Retinal pigment epithelial cell (primary cell): ENCODE results near the gene GPRC6A.
A peak's percentile ranks its signal among the peaks of the same experiment; 100 is the strongest.

ENCODE experiments used
- DNase-seq: peaks from one replicate; pipeline ENCODE4 v3.0.0-alpha.2; 2010; ENCODE audit warnings: low read depth
- H3K4me3 ChIP-seq: 2 replicates; pipeline ENCODE4 v1.5.1; 2011; ENCODE audit warnings: mild to moderate bottlenecking, low read length, control low read depth, moderate library complexity
- CTCF ChIP-seq: conservative IDR thresholded peaks from 2 replicates; pipeline ENCODE4 v1.5.1; 2011; ENCODE audit warnings: low read depth, low read length, control low read depth, inconsistent platforms

GPRC6A gene

DNA sequence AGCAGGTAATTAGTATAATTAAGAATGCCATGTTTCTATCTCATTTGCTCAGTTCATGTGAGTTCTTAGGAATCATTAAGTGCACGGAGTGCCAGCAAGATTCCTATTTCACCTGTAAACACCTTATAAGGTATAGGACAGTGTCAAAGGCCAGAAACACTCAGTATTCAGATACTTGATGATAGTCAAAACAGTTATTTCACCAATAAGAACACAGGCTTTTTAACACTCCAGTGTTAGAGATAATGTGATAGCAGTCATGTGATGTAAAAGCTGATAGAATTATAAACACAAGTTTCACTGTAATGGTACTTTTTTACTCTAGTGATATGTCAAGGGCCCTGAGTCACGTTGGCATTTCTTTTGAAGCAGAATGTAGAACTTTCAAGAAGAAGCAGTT is at the start of gene GPRC6A:
Gene GPRC6A (minus strand): TSS at position 101 of the 400 bp plus-strand sequence. CDS start 70 bp downstream, at position 31.
- no peak for DNase-seq
- H3K4me3 ChIP-seq: no peak within 1 kb of the TSS
- no peak for TF ChIP-seq CTCF

DNA sequence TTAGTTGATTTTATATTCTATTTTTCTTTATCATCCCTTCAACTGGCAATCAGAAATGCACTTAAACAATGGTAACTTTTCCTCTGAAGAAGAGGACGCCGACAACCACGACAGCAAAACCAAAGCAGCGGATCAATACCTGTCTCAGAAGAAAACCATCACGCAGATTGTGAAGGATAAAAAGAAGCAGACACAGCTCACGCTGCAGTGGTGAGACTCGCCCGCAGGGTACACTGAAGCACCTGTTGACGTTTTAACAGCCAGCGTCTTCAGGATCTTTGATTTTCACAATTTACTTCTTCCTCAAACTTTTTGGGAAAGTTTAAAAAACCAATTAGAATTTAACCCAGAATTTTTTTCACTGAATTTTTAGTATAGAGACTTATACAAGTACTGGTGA is 48.9 kb upstream of the GPRC6A start:
- no peak overlapping the region for H3K4me3 ChIP-seq
- DNase-seq: no peak
- TF ChIP-seq CTCF: no peak

- DNase-seq: no peak
- no peak for TF ChIP-seq CTCF
- H3K4me3 ChIP-seq: peak within 1 kb of the TSS; percentile 43
Observed at GRCh38 chr6:116876635-116877611, 48.0 kb upstream of the GPRC6A start, which contains the start of gene RFX6. RFX6 (plus strand) TSS chr6:116877242; CDS start chr6:116877276, 34 bp downstream.

DNA sequence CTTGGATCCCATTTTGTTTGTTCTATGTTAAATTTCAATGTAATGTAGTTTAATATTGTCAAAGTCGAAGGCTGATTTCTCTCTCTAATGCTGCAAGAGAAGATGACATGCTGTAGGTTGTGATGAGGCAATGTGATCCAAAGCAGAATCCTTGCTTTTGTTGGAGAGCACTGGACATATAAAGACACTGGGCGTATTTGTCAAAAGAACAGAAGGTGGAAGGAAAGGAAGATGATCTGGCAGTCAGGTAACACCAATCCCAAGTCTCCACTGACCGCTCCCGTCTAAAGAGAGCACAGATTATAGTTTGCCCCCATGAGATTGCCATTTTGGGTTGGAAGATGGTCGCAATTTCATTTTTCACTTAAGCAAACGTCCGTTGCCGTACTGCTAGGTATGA is 47.2 kb upstream of the GPRC6A start:
- TF ChIP-seq CTCF: no peak
- no peak for DNase-seq
- H3K4me3 ChIP-seq: no peak overlapping the region

GRCh38 chr6:116872771-116873170 is 43.9 kb upstream of the GPRC6A start:
- DNase-seq: no peak
- H3K4me3 ChIP-seq: no peak overlapping the region
- TF ChIP-seq CTCF: no peak

DNA sequence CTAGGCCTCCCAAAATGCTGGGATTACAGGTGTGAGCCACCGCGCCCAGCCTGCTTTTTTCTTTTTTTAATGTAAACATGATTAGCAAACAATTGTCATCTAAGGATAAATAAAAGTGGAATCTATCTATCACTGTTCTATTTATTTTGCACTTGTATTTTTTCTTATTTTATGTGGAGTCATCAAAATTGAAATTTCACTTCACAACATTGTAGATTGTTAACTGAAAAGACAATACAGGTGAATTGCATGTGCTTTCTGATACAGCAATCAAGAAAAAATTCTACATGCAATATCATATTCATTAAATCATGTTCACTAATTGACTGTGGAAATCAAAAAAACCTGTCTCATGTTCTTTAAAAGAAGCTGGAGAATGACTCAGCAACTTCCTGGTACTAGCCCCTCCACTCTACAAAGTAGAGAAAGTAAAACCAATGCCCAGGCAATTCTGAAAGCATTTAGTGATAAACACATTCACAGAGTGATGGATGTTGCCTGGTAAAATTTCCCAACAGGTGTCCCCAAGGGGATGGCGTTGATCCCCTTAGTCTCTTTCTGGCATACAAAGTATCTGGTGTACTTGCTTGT is 37.5 kb upstream of the GPRC6A start:
- TF ChIP-seq CTCF: no peak
- H3K4me3 ChIP-seq: no peak overlapping the region
- no peak for DNase-seq

GRCh38 chr6:116859264-116859663 is 30.4 kb upstream of the GPRC6A start:
- DNase-seq: no peak
- TF ChIP-seq CTCF: no peak
- no peak overlapping the region for H3K4me3 ChIP-seq
